ENCODE measurements around the gene KCNN3. TPM values are rescaled to one million over a fixed set of nuclear protein-coding genes. Genes with fewer than 3 reads are reported as not detected.

Gene KCNN3
- total and polyA plus RNA-seq, 2 of the 8 experiments (the other 6 are each of a cell fraction or from before 2014, with no cell fraction given), result 2.8 to 3.7 TPM

- no peak for TF ChIP-seq ATF3 (IDR thresholded peaks at IDR 0.05; ENCODE audit: insufficient read depth, low read depth, low read length)
These were observed 76.4 kb downstream of the KCNN3 start (continued) for GRCh38 chr1:154793685-154794084.
